ENCODE data around the gene C1GALT1C1L. TPM values are rescaled to one million over a fixed set of nuclear protein-coding genes. Genes with fewer than 3 reads are reported as not detected.
"Not testable (repeated sequence)": the region's sequence is repeated elsewhere in the genome, so short reads cannot be mapped to it uniquely, and the experiment has no call there.

C1GALT1C1L gene
- total and polyA plus RNA-seq, 2 experiments from 2014 or later, result 0.41 TPM; not detected in 1

GRCh38 chr2:43692428-43692994 lies 16.3 kb upstream of the C1GALT1C1L start:
- Histone ChIP-seq H3K79me2 (ENCODE audit: insufficient read depth) (no peaks in the 10 kb centered on the region), H3K36me3 (ENCODE audit: low read depth) (no peaks in the 10 kb centered on the region), H4K20me1 (ENCODE audit: insufficient read depth) (no peaks in the 10 kb centered on the region), H2AFZ (no peak overlapping the region), H3K27me3 (replicated peaks; ENCODE audit: insufficient read depth) (no peaks in the 10 kb centered on the region), H3K9me3 (ENCODE audit: low read depth) (no peaks in the 10 kb centered on the region), H3F3A (ENCODE audit: insufficient read depth) (no peaks in the 10 kb centered on the region), H3K9me2 (ENCODE audit: insufficient read depth) (no peaks in the 10 kb centered on the region; the same call in 1 of the 2 replicates), H3K4me1 (ENCODE audit: insufficient read depth) (no peaks in the 10 kb centered on the region), H3K4me3 (no peak overlapping the region), H3K4me2 (ENCODE audit: unreplicated experiment) (no peak overlapping the region), H3K9ac (no peak overlapping the region), H3K27ac (no peak overlapping the region)
- TF ChIP-seq EZH2phosphoT487 (IDR thresholded peaks at IDR 0.05; ENCODE audit: insufficient read depth, low read depth), result no peak
- no peak for TF ChIP-seq EZH2 (IDR thresholded peaks at IDR 0.05; ENCODE audit: insufficient read depth, poor library complexity, severe bottlenecking)
- no peak for DNase-seq
- WGBS, 2 experiments (ENCODE audit: low coverage in 1 of 2, low lambda C conversion rate in 2 of 2, missing lambda C conversion rate in 2 of 2), result 77 to 81% methylated on average over 5 of the region's 5 CpGs
- in situ Hi-C loops (cut with MboI), result no loop called here

DNA sequence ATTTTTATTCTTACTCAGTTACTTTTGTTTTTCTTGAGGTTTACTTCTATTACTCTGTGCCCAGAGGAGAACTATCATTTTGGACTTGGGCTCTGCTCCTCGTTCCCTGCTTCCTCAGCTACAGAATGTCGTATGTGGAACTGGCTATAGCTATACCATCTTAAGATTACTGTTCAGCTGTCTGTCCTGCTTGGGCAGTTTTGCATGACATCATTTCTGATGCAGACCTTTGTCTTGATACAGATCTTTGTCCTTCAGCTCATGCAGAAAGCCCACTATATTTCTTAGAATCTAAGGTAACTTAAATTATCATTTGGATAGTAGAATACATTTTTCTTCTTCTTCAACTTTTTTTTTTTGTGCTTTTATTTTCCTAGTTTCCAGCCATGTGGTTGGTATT lies 13.8 kb upstream of the C1GALT1C1L start:
- DNase-seq, result no peak
- in situ Hi-C loops (cut with MboI), result no loop called here

DNA sequence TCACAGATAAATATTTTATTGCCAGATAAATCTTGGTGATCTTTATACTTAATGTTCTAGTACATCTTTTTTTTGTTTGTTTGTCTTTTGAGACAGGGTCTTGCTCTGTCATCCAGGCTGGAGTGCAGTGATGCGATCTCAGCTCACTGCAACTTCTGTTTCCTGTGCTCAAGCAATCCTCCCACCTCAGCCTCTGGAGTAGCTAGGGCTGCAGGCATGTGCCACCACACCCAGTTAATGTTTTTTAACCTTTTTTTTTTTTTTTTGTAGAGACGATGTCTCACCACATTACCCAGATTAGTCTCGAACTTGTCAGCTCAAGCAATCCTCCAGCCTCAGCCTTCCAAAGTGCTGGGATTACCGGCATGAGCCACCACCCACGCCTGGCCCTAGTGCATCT lies 9.1 kb upstream of the C1GALT1C1L start:
- H2AFZ ChIP-seq, result peak overlapping the region; percentile 30
- H3K9me3 ChIP-seq (ENCODE audit: low read depth), result no peaks in the 10 kb centered on the region
- no peaks in the 10 kb centered on the region for H3K36me3 ChIP-seq (ENCODE audit: low read depth)
- H3K4me2 ChIP-seq (ENCODE audit: unreplicated experiment), result peak overlapping the region; percentile 28
- peak; percentile 40 for DNase-seq
- H3K27ac ChIP-seq, result no peak overlapping the region
- no peaks in the 10 kb centered on the region for H3K9me2 ChIP-seq (ENCODE audit: insufficient read depth)
- no peaks in the 10 kb centered on the region for H4K20me1 ChIP-seq (ENCODE audit: insufficient read depth)
- TF ChIP-seq EZH2phosphoT487 (IDR thresholded peaks at IDR 0.05; ENCODE audit: insufficient read depth, low read depth) (no peak), EZH2 (IDR thresholded peaks at IDR 0.05; ENCODE audit: insufficient read depth, poor library complexity, severe bottlenecking) (no peak)
- in situ Hi-C loops (cut with MboI), result no loop called here
- no peaks in the 10 kb centered on the region for H3K79me2 ChIP-seq (ENCODE audit: insufficient read depth)
- H3K9ac ChIP-seq, result no peak overlapping the region
- H3K4me1 ChIP-seq (ENCODE audit: insufficient read depth), result peaks cover 7% of the 10 kb centered on the region; the same call in 1 of the 2 replicates
- H3K4me3 ChIP-seq, result no peak overlapping the region
- H3K27me3 ChIP-seq (replicated peaks; ENCODE audit: insufficient read depth), result no peaks in the 10 kb centered on the region
- WGBS, 2 experiments (ENCODE audit: low coverage in 1 of 2, low lambda C conversion rate in 2 of 2, missing lambda C conversion rate in 2 of 2), result 46 to 47% methylated on average over 5 of the region's 5 CpGs
- no peaks in the 10 kb centered on the region for H3F3A ChIP-seq (ENCODE audit: insufficient read depth)

More for the DNA sequence above, 13.8 kb upstream of the C1GALT1C1L start:
- no peak overlapping the region for H3K9ac ChIP-seq
- H3K9me2 ChIP-seq (ENCODE audit: insufficient read depth), result no peaks in the 10 kb centered on the region
- no peaks in the 10 kb centered on the region for H3K36me3 ChIP-seq (ENCODE audit: low read depth)
- H3K79me2 ChIP-seq (ENCODE audit: insufficient read depth), result no peaks in the 10 kb centered on the region
- no peak overlapping the region for H2AFZ ChIP-seq
- no peaks in the 10 kb centered on the region for H3K9me3 ChIP-seq (ENCODE audit: low read depth)
- peaks cover 5% of the 10 kb centered on the region; the same call in 1 of the 2 replicates for H3K4me1 ChIP-seq (ENCODE audit: insufficient read depth)
- 70 to 71% methylated on average over 2 of the region's 2 CpGs for WGBS, 2 experiments (ENCODE audit: low coverage in 1 of 2, low lambda C conversion rate in 2 of 2, missing lambda C conversion rate in 2 of 2)
- no peak overlapping the region for H3K27ac ChIP-seq
- TF ChIP-seq EZH2 (IDR thresholded peaks at IDR 0.05; ENCODE audit: insufficient read depth, poor library complexity, severe bottlenecking) (no peak), EZH2phosphoT487 (IDR thresholded peaks at IDR 0.05; ENCODE audit: insufficient read depth, low read depth) (no peak)
- no peaks in the 10 kb centered on the region for H4K20me1 ChIP-seq (ENCODE audit: insufficient read depth)
- H3K4me3 ChIP-seq, result no peak overlapping the region
- no peak overlapping the region for H3K4me2 ChIP-seq (ENCODE audit: unreplicated experiment)
- H3F3A ChIP-seq (ENCODE audit: insufficient read depth), result no peaks in the 10 kb centered on the region
- H3K27me3 ChIP-seq (replicated peaks; ENCODE audit: insufficient read depth), result no peaks in the 10 kb centered on the region

GRCh38 chr2:43677783-43678182 lies 1.6 kb upstream of the C1GALT1C1L start:
- H2AFZ ChIP-seq; H3K9ac ChIP-seq; in situ Hi-C loops (cut with MboI); H4K20me1 ChIP-seq (ENCODE audit: insufficient read depth); H3K4me2 ChIP-seq (ENCODE audit: unreplicated experiment); DNase-seq; H3K9me3 ChIP-seq (ENCODE audit: low read depth); H3K27me3 ChIP-seq (replicated peaks; ENCODE audit: insufficient read depth); H3K4me1 ChIP-seq (ENCODE audit: insufficient read depth); H3K4me3 ChIP-seq; H3K27ac ChIP-seq; H3K79me2 ChIP-seq (ENCODE audit: insufficient read depth); H3K36me3 ChIP-seq (ENCODE audit: low read depth); H3K9me2 ChIP-seq (ENCODE audit: insufficient read depth); H3F3A ChIP-seq (ENCODE audit: insufficient read depth): not testable (repeated sequence)
- 98 to 100% methylated on average over 2 to 32 of the region's 32 CpGs for WGBS, 2 experiments (ENCODE audit: low coverage in 1 of 2, low lambda C conversion rate in 2 of 2, missing lambda C conversion rate in 2 of 2)
